Activated CD8-positive, alpha-beta memory T cell treated with anti-CD3 and anti-CD28 coated beads, Interleukin-2, amount 10 ng/mL, durations not matched to agents 7 days and 5 days (primary cell): Measurements from ENCODE around the gene MEAF6. TPM values are rescaled to one million over a fixed set of nuclear protein-coding genes. Genes with fewer than 3 reads are reported as not detected.
"Not testable (repeated sequence)": the region's sequence is repeated elsewhere in the genome, so short reads cannot be mapped to it uniquely, and the experiment has no call there.

Source experiments
- ATAC-seq: fragments of 150-1000 bp; cut with Tn5 transposase; one replicate; pipeline ENCODE4 v1.10.0; 2021; ENCODE audit warnings: moderate library complexity
- CTCF ChIA-PET: fragments of 350-600 bp; sonication (Branson Sonifier 250); formaldehyde crosslinking; loops from one replicate; lab custom pipeline; 2021; ENCODE audit warnings: antibody characterized with exemption; lab: Charles Lee
- DNase-seq: peaks from one replicate; pipeline ENCODE4 v3.0.0-alpha.2; 2020
- H3K27ac Mint-ChIP-seq: one replicate; pipeline ENCODE4 v1.8.0; 2021; ENCODE audit warnings: mild to moderate bottlenecking, mixed read lengths
- H3K27me3 Mint-ChIP-seq: one replicate; pipeline ENCODE4 v1.8.0; 2021; ENCODE audit warnings: mixed read lengths
- H3K36me3 Mint-ChIP-seq: one replicate; pipeline ENCODE4 v1.8.0; 2021; ENCODE audit warnings: mild to moderate bottlenecking, mixed read lengths
- H3K4me1 Mint-ChIP-seq: one replicate; pipeline ENCODE4 v1.8.0; 2021; ENCODE audit warnings: mixed read lengths
- H3K4me3 Mint-ChIP-seq: one replicate; pipeline ENCODE4 v1.8.0; 2021; ENCODE audit warnings: mild to moderate bottlenecking, moderate library complexity, mixed read lengths
- H3K9me3 Mint-ChIP-seq: one replicate; pipeline ENCODE4 v1.8.0; 2022; ENCODE audit warnings: low read depth, mixed read lengths
- total RNA-seq, 2 experiments: library from RNA; stranded (reverse); gene quantifications; one replicate each; pipeline ENCODE4 v1.2.3, GENCODE V29; 2021

The MEAF6 gene
- total RNA-seq, 2 experiments from 2014 or later, result 63.2 to 80.7 TPM

DNA sequence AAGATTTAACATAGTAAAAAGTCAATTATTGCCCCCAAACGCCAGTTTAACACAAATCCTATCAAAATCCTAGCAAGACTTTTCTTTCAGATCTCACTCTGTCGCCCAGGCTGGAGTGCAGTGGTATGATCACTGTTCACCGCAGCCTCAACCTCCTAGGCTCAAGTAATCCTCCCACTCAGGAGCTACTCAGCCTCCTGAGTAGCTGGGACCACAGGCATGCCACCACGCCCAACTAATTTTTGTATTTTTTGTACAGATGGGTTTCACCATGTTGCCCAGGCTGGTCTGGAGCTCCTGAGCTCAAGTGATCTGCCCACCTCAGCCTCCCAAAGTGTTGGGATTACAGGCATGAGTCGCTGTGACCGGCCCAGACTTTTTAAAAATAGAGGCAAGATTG, 34.8 kb upstream of the MEAF6 start:
- Mint-ChIP-seq H3K9me3 (no peaks in the 10 kb centered on the region), H3K36me3 (peaks cover 56% of the 10 kb centered on the region), H3K27me3 (no peaks in the 10 kb centered on the region), H3K27ac (peak overlapping the region; percentile 76), H3K4me1 (peaks cover 44% of the 10 kb centered on the region), H3K4me3 (no peak overlapping the region)
- CTCF ChIA-PET, result interaction anchor here (1.2 to 1.3 kb wide), 2 partner anchors 34 to 71 kb away, joined by 3 to 5 read pairs; partner anchors contain the start of gene MEAF6
- no peak for DNase-seq
- no peak for ATAC-seq

DNA sequence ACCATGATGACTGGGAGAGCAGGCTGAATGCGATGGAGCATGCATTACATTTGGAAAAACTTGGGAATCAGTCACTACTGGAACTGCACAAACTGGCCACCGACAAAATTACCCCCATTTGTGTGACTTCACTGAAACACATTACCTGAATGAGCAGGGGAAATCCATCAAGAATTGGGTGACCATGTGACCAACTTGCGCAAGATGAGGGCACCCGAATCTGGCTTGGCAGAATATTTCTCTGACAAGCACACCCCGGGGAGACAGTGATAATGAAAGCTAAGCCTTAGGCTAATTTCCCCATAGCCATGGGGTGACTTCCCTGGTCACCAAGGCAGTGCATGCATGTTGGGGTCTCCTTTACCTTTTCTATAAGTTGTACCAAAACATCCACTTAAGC, 30.5 kb upstream of the MEAF6 start:
- H3K27me3 Mint-ChIP-seq, result no peaks in the 10 kb centered on the region
- no peak for DNase-seq
- H3K4me3 Mint-ChIP-seq, result no peak overlapping the region
- peaks cover 50% of the 10 kb centered on the region for H3K36me3 Mint-ChIP-seq
- H3K27ac Mint-ChIP-seq, result no peak overlapping the region
- H3K9me3 Mint-ChIP-seq, result no peaks in the 10 kb centered on the region
- no peak for ATAC-seq
- H3K4me1 Mint-ChIP-seq, result peaks cover 11% of the 10 kb centered on the region
- CTCF ChIA-PET, result no interaction called here

DNA sequence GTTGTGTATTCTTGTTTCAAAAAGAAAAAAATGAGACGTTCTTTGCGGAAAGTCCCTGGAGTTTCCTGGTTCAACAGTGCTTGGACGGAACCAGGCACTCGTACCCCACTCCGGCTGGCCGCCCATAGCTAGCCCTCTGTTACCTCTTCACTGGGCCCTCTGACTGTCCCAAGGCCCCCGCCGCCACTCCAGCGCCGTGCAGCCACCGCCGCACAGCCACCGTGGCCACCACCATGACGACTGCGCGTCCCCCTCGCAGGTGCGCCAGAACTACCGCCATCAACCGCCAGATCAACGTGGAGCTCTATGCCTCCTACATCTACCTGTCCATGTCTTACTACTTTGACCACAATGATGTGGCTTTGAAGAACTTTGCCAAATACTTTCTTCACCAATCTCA, 30.0 kb upstream of the MEAF6 start:
- CTCF ChIA-PET, result no interaction called here
- Mint-ChIP-seq H3K4me1 (peaks cover 6% of the 10 kb centered on the region), H3K36me3 (peaks cover 48% of the 10 kb centered on the region), H3K27ac (no peak overlapping the region), H3K4me3 (no peak overlapping the region), H3K27me3 (no peaks in the 10 kb centered on the region), H3K9me3 (no peaks in the 10 kb centered on the region)
- ATAC-seq (no peak), DNase-seq (no peak)

DNA sequence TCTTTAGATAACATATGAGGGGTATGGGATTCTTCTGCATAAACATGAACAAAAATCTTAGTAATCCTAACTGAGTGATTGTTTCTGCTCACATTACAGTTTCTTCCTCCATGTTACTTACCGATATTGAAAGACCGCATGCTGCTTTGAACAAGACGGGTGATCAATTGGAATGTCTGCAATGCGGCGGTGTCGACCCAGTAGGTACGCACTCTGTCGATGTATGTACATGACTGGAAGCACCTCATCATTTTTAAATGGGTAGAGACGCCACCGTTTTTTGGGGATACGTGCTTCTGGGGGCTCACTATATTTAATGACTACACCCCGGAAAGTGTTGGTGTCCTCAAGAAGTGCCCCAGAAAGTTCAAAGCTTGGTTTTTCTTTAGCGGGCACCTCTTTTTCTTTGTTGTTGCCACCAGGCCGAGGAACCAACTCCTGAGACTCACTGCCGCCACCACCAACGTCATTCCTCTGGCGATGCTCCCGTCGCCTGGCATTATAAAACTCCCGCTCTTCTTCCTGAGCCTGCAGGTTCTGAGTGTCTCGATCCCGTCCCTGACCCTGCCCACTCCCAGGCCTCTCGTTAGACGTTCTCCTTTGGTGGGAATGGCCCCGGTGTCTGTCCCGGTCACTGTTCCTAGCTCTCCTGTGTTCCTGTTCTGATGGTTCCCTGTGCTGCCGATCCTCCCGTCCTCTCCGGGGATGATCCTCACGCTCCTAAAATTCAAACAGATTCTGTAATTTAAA, 25.6 kb upstream of the MEAF6 start:
- ATAC-seq (no peak), DNase-seq (no peak)
- no peaks in the 10 kb centered on the region for H3K27me3 Mint-ChIP-seq
- H3K4me1 Mint-ChIP-seq, result peaks cover 15% of the 10 kb centered on the region
- CTCF ChIA-PET, result no interaction called here
- no peaks in the 10 kb centered on the region for H3K9me3 Mint-ChIP-seq
- H3K27ac Mint-ChIP-seq, result no peak overlapping the region
- peaks cover 60% of the 10 kb centered on the region for H3K36me3 Mint-ChIP-seq
- no peak overlapping the region for H3K4me3 Mint-ChIP-seq

- DNase-seq, CTCF ChIA-PET, H3K4me3 Mint-ChIP-seq, H3K27me3 Mint-ChIP-seq, ATAC-seq, H3K27ac Mint-ChIP-seq, H3K9me3 Mint-ChIP-seq: not testable (repeated sequence)
- H3K36me3 Mint-ChIP-seq, result peaks cover 58% of the 10 kb centered on the region
- peaks cover 15% of the 10 kb centered on the region for H3K4me1 Mint-ChIP-seq
Observed at GRCh38 chr1:37539154-37539553, 24.6 kb upstream of the MEAF6 start.

DNA sequence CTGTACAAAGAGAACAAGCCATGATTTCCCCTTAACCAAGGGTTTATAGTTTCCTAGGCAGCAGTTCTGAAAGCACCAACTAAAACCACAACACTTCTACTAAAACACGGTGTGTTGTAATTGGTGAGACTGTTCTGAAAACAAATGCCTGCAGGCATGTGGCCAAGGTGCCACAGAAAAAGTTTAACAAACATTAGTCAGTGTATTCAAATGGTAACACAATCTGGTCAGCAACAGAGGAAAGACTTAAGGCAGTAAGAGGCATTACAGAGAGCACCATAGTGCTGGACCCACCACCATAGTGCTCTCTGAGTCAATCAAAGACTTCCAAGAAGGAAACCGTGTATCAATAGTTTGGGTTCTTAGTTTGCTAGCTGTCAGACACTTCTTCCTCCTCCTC, 22.8 kb upstream of the MEAF6 start:
- peak; percentile 64 for ATAC-seq
- H3K27ac Mint-ChIP-seq, result peak overlapping the region; percentile 37
- H3K27me3 Mint-ChIP-seq, result no peaks in the 10 kb centered on the region
- CTCF ChIA-PET, result interaction anchor here (0.8 to 1.7 kb wide), 4 partner anchors 23 to 153 kb away, joined by 3 to 5 read pairs (median 4); partner anchors contain the start of gene MEAF6
- H3K4me3 Mint-ChIP-seq, result no peak overlapping the region
- peaks cover 61% of the 10 kb centered on the region for H3K36me3 Mint-ChIP-seq
- peaks cover 15% of the 10 kb centered on the region for H3K4me1 Mint-ChIP-seq
- no peak for DNase-seq
- H3K9me3 Mint-ChIP-seq, result no peaks in the 10 kb centered on the region

DNA sequence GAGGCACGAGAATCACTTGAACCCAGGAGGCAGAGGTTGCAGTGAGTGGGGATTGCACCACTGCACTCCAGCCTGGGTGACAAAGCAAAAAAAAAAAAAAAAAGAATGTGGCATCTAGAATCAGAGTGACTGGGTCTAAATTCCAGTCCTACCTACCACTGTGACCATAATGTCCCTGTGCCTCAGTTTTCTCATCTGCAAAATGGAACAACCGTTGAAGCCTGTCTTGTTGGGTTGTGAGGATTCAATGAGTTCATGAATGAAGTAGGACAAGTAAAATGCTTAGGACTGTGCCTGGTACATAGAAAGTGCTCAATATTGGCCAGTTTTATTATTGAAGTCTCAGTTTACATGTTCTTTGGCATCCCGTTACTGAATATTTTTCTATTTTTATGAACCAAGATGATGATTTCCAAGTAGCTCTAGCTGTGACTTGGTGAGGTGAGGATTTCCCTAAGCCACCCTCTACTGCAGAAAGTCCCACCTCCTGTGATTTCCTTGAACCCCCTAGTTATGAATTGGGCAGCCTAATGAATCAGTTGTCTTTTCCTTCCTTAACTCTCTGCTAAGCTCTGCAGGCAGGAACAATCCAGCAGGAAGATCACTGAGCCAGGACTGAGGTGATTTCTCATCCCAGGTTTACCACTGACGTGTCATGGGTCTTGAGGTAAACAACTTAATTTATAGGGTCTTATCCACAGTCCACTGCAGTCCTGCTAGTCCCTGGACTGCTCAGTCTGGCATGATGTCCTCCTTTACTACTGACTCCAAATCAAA, 18.9 kb upstream of the MEAF6 start:
- CTCF ChIA-PET, result interaction anchor here (1.1 kb wide), 1 partner anchor 38 kb away, joined by 3 read pairs; no protein-coding TSS in a partner anchor
- Mint-ChIP-seq H3K27me3 (no peaks in the 10 kb centered on the region), H3K4me3 (no peak overlapping the region), H3K27ac (no peak overlapping the region), H3K9me3 (no peaks in the 10 kb centered on the region), H3K36me3 (peaks cover 39% of the 10 kb centered on the region), H3K4me1 (peaks cover 15% of the 10 kb centered on the region)
- DNase-seq (no peak), ATAC-seq (no peak)

DNA sequence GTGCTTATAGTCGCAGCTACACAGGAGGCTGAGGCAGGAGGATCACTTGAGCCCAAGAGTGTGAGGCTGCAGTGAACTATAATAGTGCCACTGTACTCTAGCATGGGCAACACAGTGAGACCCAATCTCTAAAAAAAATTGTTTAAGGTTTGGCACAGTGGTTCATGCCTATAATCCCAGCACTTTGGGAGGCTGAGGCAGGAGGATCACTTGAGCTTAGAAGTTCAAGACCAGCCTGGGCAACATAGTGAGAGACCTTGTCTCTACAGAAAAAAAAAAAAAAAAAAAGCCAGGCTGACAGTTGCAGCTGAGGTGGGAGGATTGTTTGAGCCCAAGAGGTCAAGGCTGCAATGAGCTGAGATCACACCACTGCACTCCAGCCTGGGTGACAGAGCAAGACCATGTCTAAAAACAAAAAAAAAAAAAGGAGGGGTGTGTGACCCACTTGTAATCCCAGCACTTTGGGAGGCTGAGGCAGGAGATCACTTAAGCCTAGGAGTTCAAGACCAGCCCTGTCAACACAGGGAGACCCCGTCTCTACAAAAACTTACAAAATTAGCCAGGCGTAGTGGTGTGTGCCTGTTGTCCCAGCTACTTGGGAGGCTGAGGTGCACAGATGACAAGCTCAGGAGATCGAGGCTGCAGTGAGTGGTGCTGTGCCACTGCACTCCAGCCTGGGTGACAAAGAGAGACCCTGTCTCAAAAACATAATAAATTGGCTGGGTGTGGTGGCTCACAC, 18.0 kb upstream of the MEAF6 start:
- Mint-ChIP-seq H3K4me1 (peaks cover 10% of the 10 kb centered on the region), H3K36me3 (peaks cover 31% of the 10 kb centered on the region)
- not testable (repeated sequence) for DNase-seq, H3K4me3 Mint-ChIP-seq, H3K27me3 Mint-ChIP-seq, ATAC-seq, H3K9me3 Mint-ChIP-seq, H3K27ac Mint-ChIP-seq
- CTCF ChIA-PET, result interaction anchor here (0.7 to 1.9 kb wide), 2 partner anchors 13 to 15 kb away, joined by 3 to 4 read pairs; no protein-coding TSS in a partner anchor

DNA sequence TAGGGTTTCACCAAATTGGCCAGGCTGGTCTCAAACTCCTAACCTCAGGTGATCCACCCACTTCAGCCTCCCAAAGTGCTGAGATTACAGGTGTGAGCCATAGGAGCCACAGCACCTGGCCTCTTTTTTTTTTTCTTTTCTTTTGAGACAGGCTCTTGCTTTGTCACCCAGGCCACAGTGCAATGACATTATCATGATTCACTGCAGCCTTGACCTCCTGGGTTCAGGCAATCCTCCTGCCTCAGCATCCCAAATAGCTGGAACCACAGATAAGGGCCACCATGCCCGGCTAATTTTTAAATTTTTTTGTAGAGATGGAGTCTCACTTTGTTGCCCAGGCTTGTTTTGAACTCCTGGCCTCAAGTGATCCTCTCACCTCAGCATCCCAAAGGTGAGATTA, 15.3 kb upstream of the MEAF6 start:
- not testable (repeated sequence) for H3K27me3 Mint-ChIP-seq, H3K27ac Mint-ChIP-seq, ATAC-seq, H3K4me1 Mint-ChIP-seq, DNase-seq, H3K4me3 Mint-ChIP-seq, H3K9me3 Mint-ChIP-seq
- CTCF ChIA-PET, result interaction anchor here (1.0 kb wide), 1 partner anchor 16 kb away, joined by 3 read pairs; no protein-coding TSS in a partner anchor
- peaks cover 12% of the 10 kb centered on the region for H3K36me3 Mint-ChIP-seq

DNA sequence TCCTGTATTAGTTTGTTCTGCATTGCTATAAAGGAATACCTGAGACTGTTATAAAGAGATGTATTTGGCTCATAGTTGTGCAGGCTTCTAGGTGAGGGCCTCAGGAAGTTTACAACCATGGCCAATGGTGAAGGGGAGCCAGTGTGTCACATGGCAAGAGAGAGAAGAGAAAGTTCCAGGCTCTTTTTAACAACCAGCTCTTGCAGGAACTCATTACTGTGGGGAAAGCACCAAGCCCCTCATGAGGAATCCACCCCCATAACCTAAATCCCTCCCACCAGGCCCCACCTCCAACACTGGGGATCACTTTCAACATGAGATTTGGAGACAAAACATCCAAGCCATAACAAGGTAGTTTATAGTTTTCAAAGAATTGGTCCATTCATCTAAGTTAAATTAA, 5.0 kb upstream of the MEAF6 start:
- Mint-ChIP-seq H3K27ac (peak overlapping the region; percentile 94), H3K36me3 (peaks cover 25% of the 10 kb centered on the region), H3K4me3 (peak overlapping the region; percentile 82), H3K9me3 (peaks cover 7% of the 10 kb centered on the region), H3K27me3 (no peaks in the 10 kb centered on the region), H3K4me1 (peaks cover 31% of the 10 kb centered on the region)
- peak; percentile 9 for ATAC-seq
- CTCF ChIA-PET, result interaction anchor here (1.1 to 1.6 kb wide), 3 partner anchors 12 to 32 kb away, joined by 4 read pairs; no protein-coding TSS in a partner anchor
- DNase-seq, result peak; percentile 43

GRCh38 chr1:37518929-37519328, 4.4 kb upstream of the MEAF6 start:
- CTCF ChIA-PET, result interaction anchor here (1.1 to 1.6 kb wide), 2 partner anchors 13 to 31 kb away, joined by 4 read pairs; no protein-coding TSS in a partner anchor
- Mint-ChIP-seq H3K4me1 (peaks cover 31% of the 10 kb centered on the region), H3K27ac (peak overlapping the region; percentile 94), H3K4me3 (peak overlapping the region; percentile 82), H3K36me3 (peaks cover 25% of the 10 kb centered on the region)
- H3K9me3 Mint-ChIP-seq, ATAC-seq, H3K27me3 Mint-ChIP-seq: not testable (repeated sequence)
- peak; percentile 82 for DNase-seq

- not testable (repeated sequence) for H3K9me3 Mint-ChIP-seq, H3K27ac Mint-ChIP-seq, H3K4me3 Mint-ChIP-seq, DNase-seq, ATAC-seq, H3K27me3 Mint-ChIP-seq
- Mint-ChIP-seq H3K36me3 (peaks cover 26% of the 10 kb centered on the region), H3K4me1 (peaks cover 35% of the 10 kb centered on the region)
- CTCF ChIA-PET, result interaction anchor here (0.9 to 1.0 kb wide), 2 partner anchors 9 to 64 kb away, joined by 3 to 5 read pairs; no protein-coding TSS in a partner anchor
Observed at GRCh38 chr1:37518241-37518640, 3.7 kb upstream of the MEAF6 start.

DNA sequence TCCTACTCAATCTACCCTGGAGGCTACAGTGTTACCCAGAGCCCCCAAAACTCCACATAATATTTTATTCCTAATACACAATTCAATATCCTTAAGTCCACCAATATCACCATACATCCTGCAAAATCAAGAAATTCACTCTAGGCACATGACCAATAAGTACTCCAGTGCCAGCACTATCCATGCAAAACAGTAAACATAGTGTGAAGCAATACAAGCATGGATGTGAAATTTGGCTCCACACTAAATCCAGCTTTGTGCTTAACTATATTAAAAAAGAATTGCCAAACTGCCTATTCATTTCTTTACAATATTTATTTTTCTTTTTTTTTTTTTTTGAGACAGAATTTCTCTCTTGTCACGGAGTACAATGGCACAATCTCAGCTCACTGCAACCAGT, 3.0 kb upstream of the MEAF6 start:
- Mint-ChIP-seq H3K36me3 (peaks cover 21% of the 10 kb centered on the region), H3K27ac (no peak overlapping the region), H3K4me1 (peaks cover 41% of the 10 kb centered on the region), H3K27me3 (no peaks in the 10 kb centered on the region), H3K9me3 (no peaks in the 10 kb centered on the region), H3K4me3 (no peak overlapping the region)
- CTCF ChIA-PET, result interaction anchor here (0.5 to 1.0 kb wide), 3 partner anchors 10 to 63 kb away, joined by 3 to 5 read pairs (median 3); no protein-coding TSS in a partner anchor
- no peak for ATAC-seq
- no peak for DNase-seq
